HG03175 (cell line): ENCODE results near the gene GNAI2.
"Not testable (repeated sequence)": the region's sequence is repeated elsewhere in the genome, so short reads cannot be mapped to it uniquely, and the experiment has no call there.

Experiments used
- ATAC-seq: cut with Tn5 transposase; IDR thresholded peaks from one replicate; pipeline ENCODE4 v1.9.1; 2021; ENCODE audit warnings: mild to moderate bottlenecking, moderate library complexity; ENCODE audit not compliant: unreplicated experiment

GNAI2 gene

DNA sequence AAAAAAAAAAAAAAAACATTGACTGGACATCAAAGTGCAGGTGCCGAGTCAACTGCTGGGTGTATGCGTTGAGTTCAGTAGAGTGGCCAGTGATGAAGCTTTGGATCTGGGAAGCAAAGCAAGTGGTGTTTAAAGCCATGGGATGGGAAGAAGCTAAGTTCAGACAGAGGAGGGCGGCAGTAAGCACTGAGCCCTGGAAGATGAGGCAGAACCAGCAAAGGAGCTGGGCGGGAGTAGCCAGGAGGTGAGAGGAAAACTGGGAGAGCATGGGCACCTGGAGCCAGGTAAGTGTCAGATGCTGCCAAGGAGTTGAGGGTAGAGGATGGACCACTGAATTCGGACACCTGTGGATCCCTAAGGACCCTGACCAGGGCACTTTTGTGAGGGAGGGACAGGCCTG lies 11.4 kb upstream of the GNAI2 start:
- no peak for ATAC-seq

DNA sequence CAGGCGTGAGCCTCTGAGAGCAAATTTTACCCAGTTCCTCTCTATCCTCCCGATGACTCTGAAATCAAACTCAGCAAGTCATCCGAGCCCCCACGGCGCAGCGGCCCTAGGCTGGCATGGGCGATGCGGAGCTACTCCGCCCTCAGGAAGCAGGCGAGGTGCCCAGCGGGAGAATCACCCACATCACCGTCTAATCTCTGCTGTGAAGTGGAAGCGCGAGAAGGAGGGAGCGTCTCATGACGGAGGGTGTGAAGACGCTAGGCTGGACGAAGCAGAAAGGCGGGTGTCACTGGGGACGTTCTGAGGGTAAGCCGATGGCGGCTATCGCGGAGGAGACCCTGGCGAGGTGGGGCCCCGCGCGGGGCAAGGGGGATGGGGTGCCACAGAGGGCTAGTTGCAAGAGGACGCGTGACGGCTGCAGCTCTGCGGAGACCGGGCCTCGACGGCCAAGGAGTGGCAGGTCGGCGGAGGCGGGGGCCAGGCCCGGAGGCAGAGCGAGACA lies 9.1 kb upstream of the GNAI2 start:
- peak; percentile 4 for ATAC-seq

DNA sequence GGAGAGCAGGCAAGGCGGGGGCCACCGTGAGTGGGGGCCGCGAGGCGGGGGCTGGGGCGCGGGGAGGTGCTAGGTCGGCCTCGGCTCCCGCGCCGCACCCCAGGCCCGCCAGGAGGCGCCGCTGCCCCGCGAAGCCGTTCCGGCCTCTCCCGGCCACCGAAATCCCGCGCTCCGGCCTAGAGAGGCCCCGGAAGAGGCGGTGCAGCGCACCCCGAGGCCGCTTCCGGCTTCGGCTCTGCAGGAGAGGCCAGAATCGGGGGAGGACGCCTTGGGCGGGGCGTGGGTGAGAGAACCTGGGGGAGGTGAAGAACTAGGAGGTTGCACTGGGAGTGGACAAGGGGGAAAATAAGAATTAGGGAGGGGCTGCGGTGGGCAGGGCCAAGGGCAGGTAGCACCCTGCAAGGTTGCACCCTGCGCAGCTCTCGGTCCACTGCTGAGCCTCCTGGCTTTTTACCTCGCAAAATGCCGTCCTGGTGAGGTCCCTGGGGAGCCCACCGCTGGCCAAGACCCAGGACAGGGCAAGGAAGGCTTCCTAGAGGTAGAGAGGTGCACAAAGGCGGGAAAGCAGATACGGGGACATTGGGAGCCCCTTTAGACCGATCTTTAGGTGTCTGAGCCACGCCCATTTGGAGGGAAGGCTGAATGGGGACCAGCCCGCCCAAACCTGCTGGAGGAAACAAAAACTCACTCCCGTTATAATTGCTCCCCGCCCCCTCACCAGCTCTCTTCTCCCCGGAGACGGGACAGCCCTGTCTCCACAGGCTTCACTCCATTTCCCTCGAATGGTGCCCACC lies 8.4 kb upstream of the GNAI2 start:
- peak; percentile 88 for ATAC-seq

DNA sequence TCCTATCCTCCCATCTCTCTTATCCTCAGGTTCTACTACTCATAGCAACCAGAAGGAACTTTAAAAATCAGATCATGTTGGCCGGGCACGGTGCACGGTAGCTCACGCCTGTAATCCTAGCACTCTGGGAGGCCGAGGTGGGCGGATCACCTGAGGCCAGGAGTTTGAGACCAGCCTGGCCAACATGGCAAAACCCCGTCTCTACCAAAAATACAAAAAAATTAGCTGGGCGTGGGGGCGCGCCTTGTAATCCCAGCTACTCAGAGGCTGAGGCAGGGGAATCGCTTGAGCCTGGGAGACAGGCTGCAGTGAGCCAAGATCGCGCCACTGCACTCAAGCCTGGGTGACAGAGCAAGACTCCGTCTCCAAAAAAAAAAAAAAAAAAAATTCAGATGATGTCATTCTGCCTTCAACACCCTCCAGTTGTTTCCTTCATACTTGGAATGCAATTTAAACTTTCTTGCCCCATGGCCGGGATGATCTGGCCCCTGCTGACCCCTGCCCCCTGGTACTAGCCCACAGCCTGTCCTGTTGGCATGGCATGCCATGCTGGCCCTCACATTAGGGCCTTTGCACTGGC lies 7.7 kb upstream of the GNAI2 start:
- not testable (repeated sequence) for ATAC-seq

DNA sequence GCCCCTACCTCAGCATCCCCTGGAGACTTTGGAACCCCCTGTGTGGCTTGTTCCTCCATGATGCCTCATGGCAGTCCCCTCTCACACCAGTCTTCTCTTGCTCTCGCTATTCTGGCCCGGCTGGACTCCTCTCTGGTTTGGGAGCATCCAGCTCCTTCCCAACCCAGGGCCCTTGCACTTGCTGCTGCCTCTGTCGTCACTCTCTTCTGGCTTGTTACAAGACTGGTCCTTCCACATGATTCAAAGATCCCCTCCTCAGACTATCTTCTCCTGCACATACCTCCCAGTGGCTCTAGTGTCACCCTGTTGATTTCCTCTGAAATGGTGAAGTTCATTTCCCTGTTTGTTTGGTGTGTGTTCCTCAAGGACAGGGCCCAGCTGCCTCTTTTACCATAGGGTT lies 6.5 kb upstream of the GNAI2 start:
- no peak for ATAC-seq

DNA sequence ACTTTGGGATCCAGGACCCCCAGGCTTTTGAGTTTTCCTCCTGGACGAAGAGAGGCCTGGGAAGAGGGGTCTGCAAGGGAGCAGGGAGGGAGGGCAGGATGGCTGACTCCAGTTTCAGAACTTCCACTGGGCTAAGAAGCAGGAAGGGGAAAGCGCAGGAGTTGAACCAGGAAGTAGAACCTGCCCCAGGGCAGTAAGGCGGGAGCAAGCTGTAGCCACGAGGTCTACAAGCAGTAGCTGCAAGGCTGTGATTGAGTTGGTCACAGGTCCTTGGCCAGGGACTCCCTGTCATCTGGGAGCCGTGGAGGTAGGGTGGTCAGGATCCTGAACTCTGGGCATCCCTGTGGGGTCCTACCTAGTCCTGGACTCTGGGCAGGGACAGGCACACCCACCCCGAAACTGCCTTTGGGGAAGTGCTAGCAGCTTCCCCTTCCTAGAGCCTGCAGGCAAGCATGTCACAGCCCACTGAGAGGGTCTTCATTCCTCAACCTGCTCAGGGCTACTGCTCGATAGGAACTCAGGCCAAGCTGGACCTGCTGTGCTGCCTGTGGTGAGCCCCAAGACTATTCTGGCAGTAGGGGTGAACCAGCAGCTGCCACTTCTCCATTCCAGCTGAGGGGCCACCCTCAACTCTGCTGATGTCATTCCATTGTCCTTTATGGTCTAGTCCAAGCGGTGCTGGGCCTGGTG lies 5.8 kb upstream of the GNAI2 start:
- ATAC-seq = no peak

DNA sequence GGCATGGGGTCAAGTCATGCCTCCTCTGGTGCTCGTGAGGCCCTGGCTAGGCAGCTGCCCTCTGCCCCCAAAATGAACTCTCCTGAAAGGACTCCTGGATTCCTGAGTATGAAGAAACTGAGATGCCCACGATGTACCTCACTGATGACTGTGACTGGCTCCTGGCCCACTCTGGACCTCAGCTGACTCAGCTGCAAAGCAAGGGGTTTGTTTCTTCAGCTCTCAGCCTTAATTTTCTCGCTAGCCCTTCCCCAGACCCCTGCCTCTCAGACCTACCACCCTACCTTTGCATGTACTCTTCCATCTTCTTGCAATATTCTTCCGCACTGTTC lies 5.2 kb upstream of the GNAI2 start:
- ATAC-seq = no peak

DNA sequence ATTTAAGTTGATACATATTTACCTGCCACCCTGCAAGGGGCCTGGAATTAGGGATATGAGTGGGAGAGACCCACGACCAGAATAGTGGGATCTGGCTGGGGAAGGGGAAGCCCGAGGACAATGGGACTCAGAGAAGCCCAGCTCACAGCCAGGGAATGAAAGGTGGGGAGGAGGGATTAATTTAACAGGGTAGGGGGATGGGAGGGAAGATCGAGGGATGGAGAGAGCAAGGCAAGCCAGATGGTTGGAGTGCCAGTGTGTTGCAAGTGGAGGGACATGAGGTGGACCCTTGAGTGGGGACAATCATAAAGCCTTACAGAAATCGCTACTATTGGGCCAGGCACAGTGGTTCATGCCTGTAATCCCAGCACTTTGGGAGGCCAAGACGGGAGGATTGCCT lies 4.4 kb upstream of the GNAI2 start:
- no peak for ATAC-seq

DNA sequence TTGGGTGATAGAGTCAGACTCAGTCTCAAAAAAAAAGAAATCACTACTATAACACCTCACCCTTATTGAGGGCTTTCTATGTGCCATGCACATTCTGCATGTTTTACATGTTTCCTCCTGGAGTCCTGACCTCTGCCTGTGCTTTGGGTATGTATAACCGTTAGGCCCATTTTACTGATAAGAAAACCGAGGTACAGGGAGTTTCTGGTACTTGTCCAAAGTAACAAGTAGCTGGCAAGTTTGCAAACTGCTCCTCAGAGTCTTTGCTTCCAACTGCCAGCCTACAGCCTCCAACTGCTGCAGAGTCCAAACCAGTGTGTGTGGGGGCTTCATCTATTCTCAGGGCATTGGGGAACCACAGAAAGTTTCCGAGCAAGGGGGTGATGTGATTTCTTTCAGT lies 3.7 kb upstream of the GNAI2 start:
- no peak for ATAC-seq

DNA sequence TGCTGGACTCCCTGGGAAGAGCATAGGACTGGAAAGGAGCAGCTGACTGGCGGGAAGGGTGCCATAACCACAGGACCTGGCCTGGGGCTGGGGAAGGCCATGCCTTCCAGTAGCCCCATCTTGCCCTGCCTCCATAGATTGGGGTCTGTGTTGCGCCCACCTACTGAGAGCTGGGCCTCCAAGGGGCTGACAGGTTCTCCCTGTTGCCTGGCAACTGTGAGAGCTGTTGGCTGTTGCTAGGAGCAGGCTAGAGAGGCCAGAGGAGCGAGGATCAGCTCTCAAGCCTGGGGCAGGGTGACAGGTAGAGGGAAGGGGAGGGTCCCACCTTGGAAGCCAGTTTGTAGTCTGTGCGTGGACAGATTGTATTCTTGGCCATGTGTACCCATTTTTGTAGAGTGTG lies 2.8 kb upstream of the GNAI2 start:
- no peak for ATAC-seq

DNA sequence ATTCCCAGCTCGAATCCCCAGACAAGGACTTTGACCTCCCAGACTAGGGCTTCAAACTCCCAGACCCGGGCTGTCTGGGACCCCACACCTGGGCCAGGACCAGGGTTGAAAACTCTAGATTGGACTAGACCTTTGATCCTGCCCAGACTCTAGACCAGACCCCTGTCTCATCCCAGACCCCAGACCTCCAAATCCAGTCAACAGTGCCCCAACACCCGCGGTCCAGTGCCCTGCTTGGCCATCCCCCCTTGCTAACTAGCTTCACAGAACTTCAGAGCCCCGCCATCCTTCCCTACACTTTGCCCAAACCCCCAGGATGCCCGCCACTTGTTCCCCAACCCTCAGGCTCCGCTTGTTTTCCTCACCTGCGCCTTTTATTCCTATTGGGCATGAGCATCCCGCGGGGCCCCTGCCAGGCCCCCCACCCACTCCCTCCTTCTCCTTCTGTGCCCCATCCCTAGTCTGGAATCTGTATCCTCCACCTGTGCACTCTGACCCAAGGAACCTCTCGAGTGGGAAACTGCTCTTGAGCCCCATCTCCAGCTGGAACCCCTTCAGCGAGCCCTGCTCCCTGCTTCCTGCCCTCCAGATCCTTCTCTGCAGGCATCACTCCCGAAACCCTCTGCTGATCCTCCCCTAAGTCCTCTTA lies 604 bp downstream of the GNAI2 start:
- no peak for ATAC-seq

DNA sequence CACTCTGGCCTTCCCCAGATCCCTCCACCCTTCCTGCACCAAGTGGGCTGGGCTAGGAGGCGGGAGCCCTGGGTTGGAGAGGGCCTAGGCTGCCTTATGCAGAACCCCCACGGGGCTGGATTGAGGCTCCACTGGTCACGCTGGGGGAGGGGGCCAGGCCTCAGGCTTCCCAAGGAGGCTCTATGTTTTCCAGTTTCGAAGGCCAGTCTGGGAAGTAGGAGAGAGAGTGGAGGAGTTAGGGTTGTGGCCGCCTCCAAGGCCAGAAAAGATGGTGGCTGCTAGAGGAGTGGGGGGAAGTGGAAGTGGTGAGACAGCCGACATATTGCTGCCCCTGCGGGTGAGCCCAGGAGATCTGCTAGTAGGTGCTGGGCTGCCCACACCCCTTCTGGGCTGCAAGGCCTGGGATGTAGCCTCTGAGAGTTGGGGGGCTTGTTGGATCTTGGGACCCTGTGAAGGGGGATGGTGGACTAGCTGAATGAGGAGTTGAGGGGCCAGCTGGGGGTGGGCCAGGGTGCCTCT lies 1.2 kb downstream of the GNAI2 start:
- no peak for ATAC-seq

DNA sequence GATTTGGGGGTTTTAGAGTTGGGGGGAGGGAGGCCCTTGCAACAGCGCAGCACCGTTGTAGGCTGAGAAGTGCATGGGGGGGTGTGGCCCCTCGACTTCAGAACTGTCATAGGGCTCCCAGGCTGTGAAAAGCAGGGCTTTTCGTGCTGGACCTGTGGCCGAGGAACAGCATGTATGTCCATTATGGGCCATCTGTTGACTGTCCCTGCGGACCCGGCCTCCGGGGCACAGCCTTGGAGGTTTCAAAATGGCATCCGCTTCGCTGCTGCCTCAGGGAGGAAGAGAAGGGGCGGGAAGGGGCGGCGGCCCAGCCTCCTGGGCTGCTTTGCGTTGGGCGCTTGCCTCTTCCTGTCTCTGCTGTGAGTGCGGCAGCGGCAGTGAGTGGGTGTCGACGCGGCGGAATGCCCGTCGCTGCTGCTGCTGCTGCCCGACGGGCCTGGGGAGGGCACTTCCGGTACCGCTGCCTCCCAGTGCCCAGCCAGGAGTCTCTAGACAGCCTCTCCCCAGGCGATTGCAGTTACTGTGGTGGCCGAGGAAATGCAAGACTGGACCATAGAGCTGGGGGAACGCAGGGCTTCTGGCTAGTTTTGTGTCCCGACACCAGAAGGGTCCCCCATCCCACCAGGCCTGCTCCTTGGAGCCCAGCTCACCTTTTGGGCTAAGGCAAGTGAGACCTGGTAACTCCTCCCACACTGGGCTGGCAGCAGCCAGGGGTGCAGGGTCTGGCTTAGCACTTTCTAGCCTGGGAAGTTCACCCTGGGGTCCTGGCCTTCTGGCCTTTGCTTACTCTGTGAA lies 1.9 kb downstream of the GNAI2 start:
- peak; percentile 29 for ATAC-seq

DNA sequence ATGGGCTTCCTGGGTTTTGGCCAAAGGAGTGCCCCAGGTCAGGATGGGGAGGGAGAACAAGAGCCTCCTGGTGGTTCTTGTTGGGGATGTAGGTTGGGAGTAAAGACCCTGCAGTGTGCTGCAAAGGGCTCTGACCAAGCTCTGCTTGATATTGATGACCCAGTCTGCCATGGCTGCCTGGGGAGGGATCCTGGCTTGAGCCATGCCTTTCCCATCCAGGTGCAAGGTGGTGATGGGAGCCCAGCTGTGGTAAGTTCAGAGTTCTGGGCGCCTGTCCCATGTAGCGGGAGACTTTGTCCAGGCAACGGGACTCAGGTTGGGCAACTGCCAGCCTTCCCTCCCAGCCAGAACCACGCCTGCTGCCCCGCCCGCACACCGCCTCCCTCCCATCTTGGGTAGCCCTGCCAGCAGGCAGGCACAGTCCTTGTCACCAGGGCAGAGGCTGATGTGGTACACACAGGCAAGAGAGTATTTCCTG lies 2.6 kb downstream of the GNAI2 start:
- no peak for ATAC-seq

DNA sequence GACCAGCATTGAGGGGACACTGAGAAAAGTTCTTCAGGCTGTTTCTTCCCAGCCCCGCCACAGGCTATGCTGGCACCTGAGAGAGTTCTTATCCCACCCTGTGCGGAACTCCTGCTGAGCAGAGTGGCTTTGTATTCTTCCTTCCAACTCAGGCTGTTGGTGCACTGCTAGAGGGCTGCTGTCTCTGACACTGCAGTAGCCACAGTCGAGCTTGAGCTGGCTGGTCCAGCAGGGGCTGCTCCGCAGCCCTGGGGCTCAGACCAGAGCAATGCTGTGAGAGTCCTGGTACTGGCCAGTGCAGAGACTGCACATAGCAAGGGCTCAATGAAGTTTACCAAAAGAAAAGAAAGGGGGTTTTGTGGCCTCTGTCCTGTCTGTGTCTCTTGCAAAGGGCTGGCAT lies 3.6 kb downstream of the GNAI2 start:
- no peak for ATAC-seq

DNA sequence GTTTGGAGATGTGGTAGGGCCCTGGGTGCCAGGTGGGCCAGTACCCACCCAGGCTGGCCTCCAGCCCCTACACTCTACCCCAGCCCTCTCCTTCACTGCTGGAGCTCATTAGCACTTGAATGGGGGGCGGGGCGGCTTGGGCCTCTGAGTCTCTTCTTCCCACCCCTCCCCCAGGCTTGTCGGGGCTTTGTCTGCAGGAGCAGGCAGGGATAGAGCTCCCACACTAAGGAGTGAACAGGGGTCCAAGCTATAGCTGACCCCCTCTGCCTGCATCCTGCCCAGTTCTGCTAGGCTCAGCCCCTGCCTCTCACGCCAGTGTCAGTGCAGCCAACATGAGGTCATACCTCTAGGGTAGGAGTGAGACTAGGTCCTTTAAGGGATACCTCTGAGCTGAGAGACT lies 5.2 kb downstream of the GNAI2 start:
- ATAC-seq = no peak

DNA sequence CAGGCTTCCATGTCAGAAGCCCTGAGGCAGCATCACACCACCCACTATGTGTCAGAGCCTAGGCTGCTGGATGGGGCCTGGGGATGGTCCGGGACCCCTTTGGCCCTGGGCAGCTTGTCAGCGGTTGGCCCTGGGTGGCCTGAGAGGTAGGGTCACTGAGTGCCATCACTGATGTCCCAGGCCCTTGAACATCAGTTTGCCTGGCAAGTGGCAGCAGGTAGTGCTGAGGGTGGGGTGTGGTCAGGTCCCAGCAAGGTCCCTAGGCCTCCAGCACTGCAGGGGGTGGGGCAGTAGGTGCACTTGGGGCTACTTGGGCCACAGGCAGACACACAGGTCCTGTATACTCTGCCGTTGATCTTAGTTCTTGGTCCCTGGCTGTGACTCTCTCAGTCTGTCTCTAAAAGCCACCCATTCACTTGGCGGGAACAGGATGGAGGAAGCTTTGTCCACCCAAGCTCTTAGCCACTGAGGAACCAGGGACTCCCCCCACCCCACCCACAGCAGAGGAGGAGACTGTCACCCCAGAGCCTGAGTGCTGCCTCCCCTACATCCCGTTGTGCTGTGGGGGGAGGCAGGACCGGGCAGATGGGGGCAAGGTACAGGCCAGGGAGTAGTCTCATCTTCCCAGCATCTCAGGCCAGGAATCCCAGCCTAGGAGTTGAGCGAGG lies 5.8 kb downstream of the GNAI2 start:
- no peak for ATAC-seq

DNA sequence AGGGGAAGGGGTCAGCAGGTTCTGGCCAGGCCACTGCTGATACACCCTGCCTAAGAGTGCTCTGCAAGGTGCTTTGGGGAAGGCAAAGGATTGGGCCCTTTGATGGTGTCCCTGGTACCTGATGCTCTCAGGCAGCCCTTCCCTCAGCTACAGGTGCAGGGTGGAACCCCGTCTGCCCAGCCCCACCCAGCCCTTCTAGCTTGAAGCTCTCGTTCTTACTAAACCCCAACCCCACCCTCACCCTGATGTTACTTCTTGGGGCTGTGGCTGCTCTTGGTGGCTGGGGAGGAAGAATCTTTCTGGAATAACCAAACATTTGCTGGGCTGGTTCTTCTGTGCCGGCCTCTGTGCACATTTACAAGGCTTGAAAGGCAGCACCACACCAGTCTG lies 6.4 kb downstream of the GNAI2 start:
- ATAC-seq = no peak

DNA sequence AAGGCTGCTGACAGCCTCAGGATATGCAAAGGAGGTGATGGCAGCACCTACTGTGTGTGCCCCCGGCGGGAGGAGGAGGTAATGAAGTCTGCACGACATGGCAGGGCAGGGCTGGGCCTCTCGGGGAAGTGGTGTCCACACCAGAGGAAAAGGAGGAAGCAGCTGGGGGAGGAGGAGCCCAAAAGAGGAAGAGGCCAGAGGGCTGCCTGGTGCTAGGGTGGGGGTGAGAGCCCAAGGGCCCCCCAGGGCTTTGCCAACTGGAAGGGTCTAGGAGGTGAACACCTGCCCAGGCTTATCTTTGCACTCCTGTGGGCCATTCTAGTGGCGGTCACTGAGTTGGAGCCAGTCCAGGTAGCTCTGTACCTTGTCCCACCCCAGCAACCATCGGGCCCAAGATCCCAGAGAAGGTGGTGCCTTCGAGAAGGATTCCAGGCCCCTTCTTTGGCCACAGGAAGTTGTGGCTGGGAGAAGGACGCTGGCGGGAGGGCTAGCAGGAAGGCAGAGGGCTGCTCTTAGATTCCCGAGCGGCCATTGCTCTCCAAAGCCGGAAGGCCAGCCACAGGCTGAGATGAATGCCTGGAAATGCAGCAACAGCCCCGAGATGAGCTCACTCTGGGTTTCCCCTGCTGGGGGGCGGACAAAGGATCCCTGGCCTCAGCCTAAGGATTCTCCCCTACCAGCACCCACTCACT lies 7.0 kb downstream of the GNAI2 start:
- no peak for ATAC-seq

DNA sequence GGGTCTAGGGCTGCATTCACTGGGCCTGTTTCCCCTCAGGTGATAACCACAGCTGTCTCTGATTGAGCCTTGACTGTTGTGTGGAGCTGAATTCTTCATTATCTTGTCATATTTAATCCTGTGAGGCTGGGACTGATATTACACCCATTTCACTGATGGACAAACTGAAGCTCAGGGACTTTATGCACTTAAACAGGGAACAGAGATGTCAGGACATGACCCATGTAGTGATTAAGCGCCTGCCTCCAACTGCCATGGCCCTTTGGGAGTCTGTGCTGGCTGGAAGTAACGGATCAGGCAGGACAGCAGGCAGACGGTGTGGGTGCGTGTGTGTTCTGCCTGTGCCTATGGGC lies 7.5 kb downstream of the GNAI2 start:
- ATAC-seq = no peak
